ENCODE data around the gene TRMT2A. TPM values are rescaled to one million over a fixed set of nuclear protein-coding genes. Genes with fewer than 3 reads are reported as not detected.
A peak's percentile ranks its signal among the peaks of the same experiment; 100 is the strongest.

The TRMT2A gene
- total and polyA plus RNA-seq, 2 donors from 2014 or later = 37.3 to 50.0 TPM

DNA sequence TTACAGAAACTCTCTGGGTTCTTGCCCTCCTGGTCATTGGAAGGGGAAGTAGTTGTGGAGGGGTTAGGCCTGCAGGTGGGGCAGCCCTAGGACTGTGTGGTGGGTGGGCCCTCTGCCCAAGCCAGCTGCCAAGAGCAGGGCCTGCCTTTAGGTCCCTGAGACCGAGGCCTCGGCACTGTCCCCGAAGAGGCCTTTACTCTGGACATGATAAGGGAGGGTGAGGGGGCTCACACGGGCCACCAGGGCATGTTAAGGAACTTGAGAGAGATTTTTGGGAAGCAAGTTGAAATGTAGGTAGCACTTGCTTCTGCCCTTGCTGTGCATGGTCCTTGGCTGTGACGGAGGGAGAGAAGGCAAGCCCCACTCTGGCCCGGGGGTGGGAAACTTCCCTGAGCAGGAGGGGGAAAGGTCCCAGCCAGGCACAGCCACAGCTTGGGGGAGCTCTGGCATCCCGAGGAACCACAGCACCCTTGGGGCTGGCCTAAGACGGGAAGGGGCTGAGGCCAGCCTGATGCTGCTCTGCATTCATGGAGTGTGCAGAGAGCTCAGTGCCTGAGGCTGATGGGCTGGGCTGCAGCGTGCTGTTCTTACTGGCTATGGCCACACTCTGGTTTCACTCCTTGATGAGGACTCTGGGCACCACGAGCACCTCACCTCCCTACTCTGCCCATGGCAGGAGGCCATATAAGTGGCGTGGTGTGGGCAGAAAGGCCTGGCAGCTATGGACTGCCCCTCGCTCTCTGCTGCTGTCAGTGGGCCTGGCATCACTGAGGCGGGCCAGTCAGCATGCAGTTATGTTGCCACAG, 8.9 kb downstream of the TRMT2A start:
- no peak overlapping the region for H3K27ac ChIP-seq (ENCODE audit: low read depth in 2 of 2, low read length in 2 of 2)
- H3K4me1 ChIP-seq (ENCODE audit: control insufficient read depth in 2 of 3, insufficient read depth in 2 of 3, low read depth in 1 of 3, low read length in 3 of 3) = peaks cover 0 to 7% (median 0%) of the 10 kb centered on the region in 3 donors
- intact Hi-C loops (cut with DNase I) = no loop called here
- no peak overlapping the region for H3K9ac ChIP-seq (ENCODE audit: low read length in 3 of 3)
- TF ChIP-seq, protein P1, sequence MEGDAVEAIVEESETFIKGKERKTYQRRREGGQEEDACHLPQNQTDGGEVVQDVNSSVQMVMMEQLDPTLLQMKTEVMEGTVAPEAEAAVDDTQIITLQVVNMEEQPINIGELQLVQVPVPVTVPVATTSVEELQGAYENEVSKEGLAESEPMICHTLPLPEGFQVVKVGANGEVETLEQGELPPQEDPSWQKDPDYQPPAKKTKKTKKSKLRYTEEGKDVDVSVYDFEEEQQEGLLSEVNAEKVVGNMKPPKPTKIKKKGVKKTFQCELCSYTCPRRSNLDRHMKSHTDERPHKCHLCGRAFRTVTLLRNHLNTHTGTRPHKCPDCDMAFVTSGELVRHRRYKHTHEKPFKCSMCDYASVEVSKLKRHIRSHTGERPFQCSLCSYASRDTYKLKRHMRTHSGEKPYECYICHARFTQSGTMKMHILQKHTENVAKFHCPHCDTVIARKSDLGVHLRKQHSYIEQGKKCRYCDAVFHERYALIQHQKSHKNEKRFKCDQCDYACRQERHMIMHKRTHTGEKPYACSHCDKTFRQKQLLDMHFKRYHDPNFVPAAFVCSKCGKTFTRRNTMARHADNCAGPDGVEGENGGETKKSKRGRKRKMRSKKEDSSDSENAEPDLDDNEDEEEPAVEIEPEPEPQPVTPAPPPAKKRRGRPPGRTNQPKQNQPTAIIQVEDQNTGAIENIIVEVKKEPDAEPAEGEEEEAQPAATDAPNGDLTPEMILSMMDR (IDR thresholded peaks at IDR 0.05; ENCODE audit: borderline replicate concordance, extremely low read depth, insufficient read depth) = no peak
- FAIRE-seq (no peak), DNase-seq (peak in 1 of 5 donors; percentile 53)
- H3K36me3 ChIP-seq (ENCODE audit: control insufficient read depth in 2 of 3, insufficient read depth in 3 of 3, low read length in 3 of 3) = peaks cover 2 to 60% (median 44%) of the 10 kb centered on the region in 3 donors
- no peaks in the 10 kb centered on the region for H3K27me3 ChIP-seq (ENCODE audit: control insufficient read depth, insufficient read depth, low read length)
- no peaks in the 10 kb centered on the region for H3K9me3 ChIP-seq (ENCODE audit: control insufficient read depth in 2 of 3, insufficient read depth in 1 of 3, low read length in 3 of 3)
- H3K4me3 ChIP-seq (ENCODE audit: low read length in 3 of 3) = no peak overlapping the region

DNA sequence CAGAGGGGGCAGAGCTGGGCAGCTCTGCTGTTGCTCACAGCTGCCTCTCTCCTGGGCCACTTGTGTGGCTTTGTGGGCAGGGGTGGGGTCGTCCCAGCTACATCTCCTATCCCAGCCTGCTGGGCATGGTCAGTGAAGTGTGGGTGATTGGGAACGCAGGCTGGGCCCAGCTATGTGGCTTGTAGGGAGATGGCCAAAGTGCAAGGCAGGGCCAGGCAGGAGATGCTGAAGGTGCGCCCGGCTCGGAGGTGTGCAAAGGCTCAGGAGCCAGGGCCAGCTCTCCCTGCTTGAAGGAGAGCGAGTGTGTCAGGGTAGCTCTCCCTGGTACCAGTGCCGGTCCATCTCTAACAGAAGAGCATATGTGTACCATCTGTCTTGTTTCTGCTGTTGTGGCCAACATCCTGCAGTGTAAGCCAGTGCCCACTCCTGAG, 9.5 kb downstream of the TRMT2A start:
- H3K9ac ChIP-seq (ENCODE audit: low read length in 3 of 3) = no peak overlapping the region
- FAIRE-seq = no peak

DNA sequence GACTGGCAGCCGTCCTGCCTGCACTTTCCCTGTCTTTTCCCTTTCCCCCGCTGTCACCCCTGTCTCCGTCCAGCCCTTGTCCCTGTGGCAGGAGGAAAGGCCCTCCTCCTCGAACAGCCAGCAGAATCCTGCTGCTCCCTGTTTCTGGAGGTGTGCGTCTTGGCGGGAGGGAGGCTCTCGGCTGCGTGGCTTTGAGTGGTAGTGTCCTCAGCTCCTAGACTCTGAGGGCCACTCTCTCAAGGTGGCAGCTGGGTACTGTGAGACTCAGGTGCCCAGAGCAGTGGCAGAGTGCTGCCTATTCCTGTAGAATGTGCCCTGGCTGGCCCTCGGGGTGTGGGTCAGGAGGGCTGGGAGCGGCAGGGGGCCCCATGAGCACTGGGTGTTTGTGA, 10.2 kb downstream of the TRMT2A start:
- Histone ChIP-seq H3K4me1 (ENCODE audit: control insufficient read depth in 2 of 3, insufficient read depth in 2 of 3, low read depth in 1 of 3, low read length in 3 of 3) (peaks cover 0 to 7% (median 0%) of the 10 kb centered on the region in 3 donors), H3K9ac (ENCODE audit: low read length in 3 of 3) (no peak overlapping the region), H3K27ac (ENCODE audit: low read depth in 2 of 2, low read length in 2 of 2) (no peak overlapping the region), H3K36me3 (ENCODE audit: control insufficient read depth in 2 of 3, insufficient read depth in 3 of 3, low read length in 3 of 3) (peaks cover 5 to 61% (median 47%) of the 10 kb centered on the region in 3 donors), H3K4me3 (ENCODE audit: low read length in 3 of 3) (no peak overlapping the region), H3K27me3 (ENCODE audit: control insufficient read depth, insufficient read depth, low read length) (no peaks in the 10 kb centered on the region), H3K9me3 (ENCODE audit: control insufficient read depth in 2 of 3, insufficient read depth in 1 of 3, low read length in 3 of 3) (no peaks in the 10 kb centered on the region)
- intact Hi-C loops (cut with DNase I) = no loop called here
- DNase-seq = peak in 1 of 5 donors; percentile 45
- no peak for FAIRE-seq
- TF ChIP-seq, protein P1 (IDR thresholded peaks at IDR 0.05; ENCODE audit: borderline replicate concordance, extremely low read depth, insufficient read depth) = no peak

More for the DNA sequence above, 9.5 kb downstream of the TRMT2A start:
- Histone ChIP-seq H3K4me3 (ENCODE audit: low read length in 3 of 3) (no peak overlapping the region), H3K9me3 (ENCODE audit: control insufficient read depth in 2 of 3, insufficient read depth in 1 of 3, low read length in 3 of 3) (no peaks in the 10 kb centered on the region), H3K27ac (ENCODE audit: low read depth in 2 of 2, low read length in 2 of 2) (no peak overlapping the region), H3K4me1 (ENCODE audit: control insufficient read depth in 2 of 3, insufficient read depth in 2 of 3, low read depth in 1 of 3, low read length in 3 of 3) (peaks cover 0 to 7% (median 0%) of the 10 kb centered on the region in 3 donors), H3K36me3 (ENCODE audit: control insufficient read depth in 2 of 3, insufficient read depth in 3 of 3, low read length in 3 of 3) (peaks cover 2 to 56% (median 44%) of the 10 kb centered on the region in 3 donors), H3K27me3 (ENCODE audit: control insufficient read depth, insufficient read depth, low read length) (no peaks in the 10 kb centered on the region)
- intact Hi-C loops (cut with DNase I) = no loop called here
- DNase-seq = peak in 1 of 5 donors; percentile 52
- TF ChIP-seq, protein P1 (IDR thresholded peaks at IDR 0.05; ENCODE audit: borderline replicate concordance, extremely low read depth, insufficient read depth) = no peak

All from kidney (tissue), 14 donors.